ENCODE measurements around the gene FLNA. TPM values are rescaled to one million over a fixed set of nuclear protein-coding genes. Genes with fewer than 3 reads are reported as not detected.
"Not testable (repeated sequence)": the region's sequence is repeated elsewhere in the genome, so short reads cannot be mapped to it uniquely, and the experiment has no call there.

The FLNA gene
- total and polyA plus RNA-seq, 4 experiments from 2014 or later: 87.4 to 871 (median 761) TPM

DNA sequence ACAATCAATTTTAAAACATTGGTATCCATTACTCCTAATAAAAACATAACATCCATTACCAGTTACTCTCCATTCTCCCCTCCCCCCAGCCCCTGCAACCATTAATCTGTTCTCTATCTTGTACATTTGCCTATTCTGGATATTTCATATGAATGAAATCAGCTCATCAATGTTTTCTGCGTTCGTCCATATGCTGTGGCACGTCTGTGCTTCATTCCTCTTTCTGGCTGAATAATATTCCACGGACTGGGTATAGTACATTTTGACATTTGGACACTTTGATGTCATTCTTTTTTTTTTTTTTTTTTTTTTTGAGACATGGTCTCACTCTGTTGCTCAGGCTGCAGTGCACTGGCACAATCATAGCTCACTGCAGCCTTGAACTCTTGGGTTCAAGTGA is 29.4 kb upstream of the FLNA start:
- Mint-ChIP-seq H3K36me3 (peaks cover 16 to 24% of the 10 kb centered on the region in 2 donors), H3K4me3 (no peak overlapping the region), H3K27me3 (no peaks in the 10 kb centered on the region), H3K27ac (no peak overlapping the region), H3K9me3 (peaks cover 0 to 5% (median 0%) of the 10 kb centered on the region in 8 donors), H3K4me1 (peaks cover 5 to 29% (median 11%) of the 10 kb centered on the region in 4 donors)
- Histone ChIP-seq H3K4me1 (ENCODE audit: insufficient read depth, low read length) (peaks cover 15% of the 10 kb centered on the region), H3K36me3 (ENCODE audit: insufficient read depth, low read length) (peaks cover 23% of the 10 kb centered on the region), H3K27ac (ENCODE audit: low read depth, low read length) (no peak overlapping the region), H3K4me3 (ENCODE audit: low read length in 2 of 2) (no peak overlapping the region), H3K9me3 (ENCODE audit: control insufficient read depth in 1 of 2, low read length in 2 of 2) (no peaks in the 10 kb centered on the region), H3K27me3 (ENCODE audit: insufficient read depth, low read length) (no peaks in the 10 kb centered on the region)
- CTCF ChIA-PET (ENCODE audit: partially characterized antibody): no interaction called here
- intact Hi-C loops (cut with micrococcal nuclease): no loop called here
- no peak for DNase-seq
- POLR2A ChIA-PET (ENCODE audit: partially characterized antibody): interaction anchor here (0.6 to 0.8 kb wide), 2 partner anchors 8 to 316 kb away, joined by 3 read pairs; no protein-coding TSS in a partner anchor

DNA sequence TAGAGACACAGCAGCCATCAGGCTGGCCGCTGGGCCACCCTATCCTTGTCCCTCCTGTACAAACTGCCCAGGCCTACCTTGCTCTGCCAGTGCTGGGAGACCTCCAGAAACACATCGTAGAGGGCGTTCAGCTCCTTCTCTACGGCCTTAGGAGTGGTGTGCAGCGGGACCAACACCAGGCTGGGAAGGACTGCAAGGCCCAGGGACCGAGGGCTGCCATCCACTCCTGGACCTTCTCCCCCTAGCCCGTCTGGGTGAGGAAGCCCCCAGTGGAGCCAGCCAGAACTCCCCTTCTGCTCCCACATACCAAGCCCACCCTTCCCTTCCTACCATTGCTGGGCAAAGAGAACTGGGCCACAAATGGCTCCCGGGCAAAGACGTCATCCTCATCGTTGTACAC is 28.8 kb upstream of the FLNA start:
- Mint-ChIP-seq H3K27ac (peak overlapping the region in 2 of 7 donors; percentile 9 to 68), H3K27me3 (no peaks in the 10 kb centered on the region), H3K9me3 (peaks cover 0 to 12% (median 0%) of the 10 kb centered on the region in 8 donors), H3K36me3 (peaks cover 19 to 31% of the 10 kb centered on the region in 2 donors), H3K4me3 (no peak overlapping the region), H3K4me1 (peaks cover 7 to 25% (median 15%) of the 10 kb centered on the region in 4 donors)
- ChIA-PET CTCF (ENCODE audit: partially characterized antibody) (no interaction called here), POLR2A (ENCODE audit: partially characterized antibody) (interaction anchor here (1.7 kb wide), 1 partner anchor 9 kb away, joined by 5 read pairs; no protein-coding TSS in a partner anchor)
- H3K27me3 ChIP-seq (ENCODE audit: insufficient read depth, low read length): no peaks in the 10 kb centered on the region
- peaks cover 23% of the 10 kb centered on the region for H3K36me3 ChIP-seq (ENCODE audit: insufficient read depth, low read length)
- DNase-seq: no peak
- H3K4me1 ChIP-seq (ENCODE audit: insufficient read depth, low read length): peaks cover 15% of the 10 kb centered on the region
- intact Hi-C loops (cut with micrococcal nuclease): no loop called here
- no peaks in the 10 kb centered on the region for H3K9me3 ChIP-seq (ENCODE audit: control insufficient read depth in 1 of 2, low read length in 2 of 2)
- no peak overlapping the region for H3K27ac ChIP-seq (ENCODE audit: low read depth, low read length)
- no peak overlapping the region for H3K4me3 ChIP-seq (ENCODE audit: low read length in 2 of 2)

DNA sequence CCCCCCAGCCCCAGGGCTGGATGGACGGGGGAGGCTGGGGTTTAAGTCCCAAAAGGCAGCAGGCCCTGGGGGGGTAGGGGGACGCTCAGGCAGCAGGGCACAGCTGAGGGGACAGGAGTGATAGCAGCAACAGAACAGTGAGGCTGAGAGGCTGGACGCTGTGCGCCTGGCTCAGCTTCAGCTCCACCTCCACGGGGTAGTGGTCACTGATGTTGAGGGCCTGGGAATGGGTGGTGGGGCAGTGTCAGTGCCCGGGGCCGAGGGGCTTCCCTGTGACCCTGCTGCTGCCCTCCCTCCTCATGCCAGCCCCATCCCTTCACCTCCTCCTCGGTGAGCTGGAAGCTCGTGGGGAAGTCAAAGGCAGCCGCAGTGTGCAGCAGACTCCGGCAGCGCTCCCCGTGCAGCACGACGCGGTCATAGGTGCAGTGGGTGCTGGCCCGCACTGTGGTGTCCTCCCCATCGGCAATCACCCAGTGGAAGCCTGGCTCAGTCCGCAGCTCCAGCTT is 28.2 kb upstream of the FLNA start:
- Histone ChIP-seq H3K36me3 (ENCODE audit: insufficient read depth, low read length) (peaks cover 23% of the 10 kb centered on the region), H3K4me3 (ENCODE audit: low read length in 2 of 2) (no peak overlapping the region), H3K27ac (ENCODE audit: low read depth, low read length) (no peak overlapping the region), H3K4me1 (ENCODE audit: insufficient read depth, low read length) (peaks cover 15% of the 10 kb centered on the region), H3K27me3 (ENCODE audit: insufficient read depth, low read length) (no peaks in the 10 kb centered on the region), H3K9me3 (ENCODE audit: control insufficient read depth in 1 of 2, low read length in 2 of 2) (no peaks in the 10 kb centered on the region)
- H3K36me3 Mint-ChIP-seq: peaks cover 19 to 34% of the 10 kb centered on the region in 2 donors
- peaks cover 7 to 27% (median 17%) of the 10 kb centered on the region in 4 donors for H3K4me1 Mint-ChIP-seq
- ChIA-PET POLR2A (ENCODE audit: partially characterized antibody) (interaction anchor here (1.7 kb wide), 1 partner anchor 10 kb away, joined by 5 read pairs; no protein-coding TSS in a partner anchor), CTCF (ENCODE audit: partially characterized antibody) (no interaction called here)
- DNase-seq: no peak
- intact Hi-C loops (cut with micrococcal nuclease): no loop called here
- peaks cover 0 to 13% (median 0%) of the 10 kb centered on the region in 8 donors for H3K9me3 Mint-ChIP-seq
- H3K27me3 Mint-ChIP-seq: no peaks in the 10 kb centered on the region
- H3K4me3 Mint-ChIP-seq: no peak overlapping the region
- H3K27ac Mint-ChIP-seq: peak overlapping the region in 1 of 7 donors; percentile 35

DNA sequence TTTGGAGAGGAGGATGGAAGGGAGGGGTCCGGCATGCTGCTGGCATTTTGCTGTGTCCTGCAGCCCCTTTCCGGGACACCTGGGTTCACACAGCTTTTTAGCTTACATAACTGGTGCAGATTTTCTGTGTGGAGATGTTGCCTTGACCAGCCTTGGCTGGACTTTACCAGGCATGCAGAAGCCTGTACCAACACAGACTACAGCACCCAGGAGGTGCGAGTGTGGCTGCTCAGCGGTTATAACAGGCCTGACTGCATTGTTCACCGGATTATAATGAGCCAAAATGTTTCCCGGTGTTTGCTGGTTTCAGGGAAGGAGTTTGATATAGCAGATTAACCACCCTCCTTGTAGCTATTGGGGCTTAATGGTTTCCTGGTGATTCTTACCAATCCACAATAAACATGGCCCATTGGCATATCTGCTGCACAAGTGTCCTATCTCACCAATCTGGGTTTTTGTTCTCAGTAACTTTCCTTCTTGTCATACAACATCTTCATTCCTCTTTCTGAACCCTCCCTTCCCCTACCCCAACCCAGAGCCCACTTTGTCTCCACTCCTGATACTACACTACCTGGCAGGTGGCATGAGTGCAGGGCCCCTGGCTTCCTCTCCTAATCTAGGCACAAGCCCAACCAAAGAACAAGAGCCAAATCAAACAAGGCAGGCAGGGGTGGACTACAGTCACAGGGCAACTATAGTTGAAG is 27.6 kb upstream of the FLNA start:
- no peak for DNase-seq
- Mint-ChIP-seq H3K4me1 (peaks cover 7 to 29% (median 17%) of the 10 kb centered on the region in 4 donors), H3K27me3 (no peaks in the 10 kb centered on the region), H3K36me3 (peaks cover 19 to 34% of the 10 kb centered on the region in 2 donors), H3K9me3 (peaks cover 0 to 13% (median 0%) of the 10 kb centered on the region in 8 donors), H3K4me3 (no peak overlapping the region), H3K27ac (peak overlapping the region in 5 of 7 donors; percentile 35 to 99 (median 78))
- intact Hi-C loops (cut with micrococcal nuclease): no loop called here
- no peak overlapping the region for H3K4me3 ChIP-seq (ENCODE audit: low read length in 2 of 2)
- ChIA-PET POLR2A (ENCODE audit: partially characterized antibody) (interaction anchor here (1.0 to 6.0 kb wide), 3 partner anchors 9 to 85 kb away, joined by 4 to 111 read pairs (median 5); partner anchors contain the start of genes SLC10A3, TAFAZZIN and UBL4A), CTCF (ENCODE audit: partially characterized antibody) (no interaction called here)
- no peaks in the 10 kb centered on the region for H3K27me3 ChIP-seq (ENCODE audit: insufficient read depth, low read length)
- H3K9me3 ChIP-seq (ENCODE audit: control insufficient read depth in 1 of 2, low read length in 2 of 2): no peaks in the 10 kb centered on the region
- H3K36me3 ChIP-seq (ENCODE audit: insufficient read depth, low read length): peaks cover 23% of the 10 kb centered on the region
- H3K4me1 ChIP-seq (ENCODE audit: insufficient read depth, low read length): peaks cover 15% of the 10 kb centered on the region
- no peak overlapping the region for H3K27ac ChIP-seq (ENCODE audit: low read depth, low read length)

DNA sequence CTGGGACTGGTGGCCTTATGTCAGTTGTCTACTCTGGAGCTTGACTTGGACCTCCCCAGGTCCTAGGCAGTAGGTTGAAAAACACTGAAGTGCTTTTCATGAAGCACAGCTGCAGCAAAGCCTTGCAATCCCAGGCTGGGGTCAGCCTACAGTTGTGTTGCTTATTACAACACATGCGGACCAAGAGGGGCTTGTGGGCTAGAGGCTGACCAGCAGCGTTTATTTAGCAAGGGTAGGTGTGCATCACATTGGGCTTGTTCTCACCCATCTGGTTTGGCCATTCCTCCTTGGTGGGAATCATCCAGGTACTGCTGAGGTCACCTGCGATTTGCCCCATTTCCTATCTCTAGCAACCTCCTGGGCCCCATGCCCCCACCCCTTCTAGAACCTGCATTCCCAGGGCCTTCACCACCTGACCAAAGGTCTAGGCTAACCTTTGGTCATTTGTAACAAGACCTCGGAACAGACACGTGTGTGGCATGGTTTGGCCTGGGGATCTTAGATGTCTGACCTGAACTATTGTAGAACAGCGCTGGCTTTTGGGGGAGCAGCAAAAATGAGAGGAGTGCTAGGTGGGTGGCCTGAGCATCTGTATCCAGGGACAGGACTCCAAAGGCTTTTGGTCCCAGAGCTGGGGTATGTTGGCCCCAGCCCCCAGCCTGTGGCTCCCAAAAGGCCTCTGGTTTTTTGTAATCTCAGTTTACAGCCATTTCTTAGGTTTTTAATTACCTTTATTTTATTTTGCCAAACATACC is 26.8 kb upstream of the FLNA start:
- H3K27me3 Mint-ChIP-seq: no peaks in the 10 kb centered on the region
- intact Hi-C loops (cut with micrococcal nuclease): no loop called here
- peak overlapping the region; percentile 26 to 99 (median 84) for H3K27ac Mint-ChIP-seq
- ChIA-PET CTCF (ENCODE audit: partially characterized antibody) (no interaction called here), POLR2A (ENCODE audit: partially characterized antibody) (interaction anchor here (1.0 to 6.0 kb wide), 9 partner anchors 9 to 133 kb away, joined by 3 to 111 read pairs (median 37); partner anchors contain the start of genes ATP6AP1, DNASE1L1, FAM3A and SLC10A3)
- peaks cover 0 to 13% (median 0%) of the 10 kb centered on the region in 8 donors for H3K9me3 Mint-ChIP-seq
- peak overlapping the region in 4 of 8 donors; percentile 25 to 57 (median 43) for H3K4me3 Mint-ChIP-seq
- Histone ChIP-seq H3K4me1 (ENCODE audit: insufficient read depth, low read length) (peaks cover 15% of the 10 kb centered on the region), H3K36me3 (ENCODE audit: insufficient read depth, low read length) (peaks cover 23% of the 10 kb centered on the region), H3K9me3 (ENCODE audit: control insufficient read depth in 1 of 2, low read length in 2 of 2) (no peaks in the 10 kb centered on the region), H3K4me3 (ENCODE audit: low read length in 2 of 2) (no peak overlapping the region), H3K27ac (ENCODE audit: low read depth, low read length) (peak overlapping the region; percentile 41), H3K27me3 (ENCODE audit: insufficient read depth, low read length) (no peaks in the 10 kb centered on the region)
- DNase-seq: peak in 1 of 5 donors; percentile 24
- peaks cover 7 to 32% (median 17%) of the 10 kb centered on the region in 4 donors for H3K4me1 Mint-ChIP-seq
- peaks cover 19 to 34% of the 10 kb centered on the region in 2 donors for H3K36me3 Mint-ChIP-seq

DNA sequence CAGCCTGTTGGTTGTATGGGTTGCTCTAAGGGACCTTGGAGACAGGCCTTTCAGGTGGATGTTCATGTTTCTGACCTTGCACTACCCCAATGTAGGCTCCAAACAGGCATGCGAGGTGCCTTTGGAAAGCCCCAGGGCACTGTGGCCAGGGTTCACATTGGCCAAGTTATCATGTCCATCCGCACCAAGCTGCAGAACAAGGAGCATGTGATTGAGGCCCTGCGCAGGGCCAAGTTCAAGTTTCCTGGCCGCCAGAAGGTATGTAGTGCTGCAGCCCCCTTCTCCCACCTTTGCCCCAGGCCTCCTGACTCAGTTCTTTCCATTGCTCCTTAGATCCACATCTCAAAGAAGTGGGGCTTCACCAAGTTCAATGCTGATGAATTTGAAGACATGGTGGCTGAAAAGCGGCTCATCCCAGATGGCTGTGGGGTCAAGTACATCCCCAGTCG is 26.0 kb upstream of the FLNA start:
- peaks cover 19 to 34% of the 10 kb centered on the region in 2 donors for H3K36me3 Mint-ChIP-seq
- peaks cover 0 to 13% (median 0%) of the 10 kb centered on the region in 8 donors for H3K9me3 Mint-ChIP-seq
- H3K27ac Mint-ChIP-seq: peak overlapping the region; percentile 62 to 100 (median 99)
- peaks cover 23% of the 10 kb centered on the region for H3K36me3 ChIP-seq (ENCODE audit: insufficient read depth, low read length)
- ChIA-PET POLR2A (ENCODE audit: partially characterized antibody) (interaction anchor here (0.8 to 6.0 kb wide), 13 partner anchors 11 to 134 kb away, joined by 3 to 111 read pairs (median 34); partner anchors contain the start of genes ATP6AP1, DNASE1L1, EMD and FAM3A), CTCF (ENCODE audit: partially characterized antibody) (interaction anchor here (0.9 to 3.1 kb wide), 5 partner anchors 17 to 134 kb away, joined by 3 to 26 read pairs (median 4); partner anchors contain the start of gene SLC10A3)
- H3K27me3 Mint-ChIP-seq; H3K27me3 ChIP-seq (ENCODE audit: insufficient read depth, low read length); intact Hi-C loops (cut with micrococcal nuclease); DNase-seq; H3K4me3 ChIP-seq (ENCODE audit: low read length in 2 of 2); H3K9me3 ChIP-seq (ENCODE audit: control insufficient read depth in 1 of 2, low read length in 2 of 2): not testable (repeated sequence)
- peak overlapping the region in 5 of 8 donors; percentile 96 to 99 (median 99) for H3K4me3 Mint-ChIP-seq
- H3K4me1 ChIP-seq (ENCODE audit: insufficient read depth, low read length): peaks cover 15% of the 10 kb centered on the region
- H3K4me1 Mint-ChIP-seq: peaks cover 7 to 32% (median 17%) of the 10 kb centered on the region in 4 donors
- H3K27ac ChIP-seq (ENCODE audit: low read depth, low read length): peak overlapping the region; percentile 96

Data from CD4-positive, alpha-beta memory T cell (primary cell).